ENCODE data around the gene GEMIN2. TPM values are rescaled to one million over a fixed set of nuclear protein-coding genes. Genes with fewer than 3 reads are reported as not detected.

The GEMIN2 gene
- total RNA-seq = 19.4 and 25.0 TPM in 2 replicates

GRCh38 chr14:39114073-39114838 is at the start of gene GEMIN2:
Gene GEMIN2 (plus strand): TSS chr14:39114323. CDS start chr14:39114339, 16 bp downstream.

GRCh38 chr14:39102969-39103957 is 10.9 kb upstream of the GEMIN2 start, which contains the start of gene SEC23A:
Gene SEC23A (minus strand): TSS chr14:39103235. CDS start chr14:39096118, 7,117 bp downstream.

GRCh38 chr14:39174560-39175444 is 60.7 kb downstream of the GEMIN2 start, which contains the start of gene PNN:
Gene PNN (plus strand): TSS chr14:39175254. CDS start chr14:39175280, 26 bp downstream.

Other genes with a start within 250 kb of the GEMIN2 start
- 116 and 188 TPM in 2 replicates for gene SEC23A, start 11.1 kb upstream of the GEMIN2 start, total RNA-seq
- 16.3 and 18.1 TPM in 2 replicates for gene TRAPPC6B, start 56.0 kb downstream of the GEMIN2 start, total RNA-seq
- 8.7 and 14.1 TPM in 2 replicates for gene PNN, start 60.9 kb downstream of the GEMIN2 start, total RNA-seq
- 7.6 and 9.2 TPM in 2 replicates for gene MIA2, start 119.6 kb downstream of the GEMIN2 start, total RNA-seq

All from pericardium fibroblast (primary cell).